ENCODE results near the gene SLC7A14. TPM values are rescaled to one million over a fixed set of nuclear protein-coding genes. Genes with fewer than 3 reads are reported as not detected.

SLC7A14 gene
- polyA plus RNA-seq, 1 experiment: 0.60 TPM

DNA sequence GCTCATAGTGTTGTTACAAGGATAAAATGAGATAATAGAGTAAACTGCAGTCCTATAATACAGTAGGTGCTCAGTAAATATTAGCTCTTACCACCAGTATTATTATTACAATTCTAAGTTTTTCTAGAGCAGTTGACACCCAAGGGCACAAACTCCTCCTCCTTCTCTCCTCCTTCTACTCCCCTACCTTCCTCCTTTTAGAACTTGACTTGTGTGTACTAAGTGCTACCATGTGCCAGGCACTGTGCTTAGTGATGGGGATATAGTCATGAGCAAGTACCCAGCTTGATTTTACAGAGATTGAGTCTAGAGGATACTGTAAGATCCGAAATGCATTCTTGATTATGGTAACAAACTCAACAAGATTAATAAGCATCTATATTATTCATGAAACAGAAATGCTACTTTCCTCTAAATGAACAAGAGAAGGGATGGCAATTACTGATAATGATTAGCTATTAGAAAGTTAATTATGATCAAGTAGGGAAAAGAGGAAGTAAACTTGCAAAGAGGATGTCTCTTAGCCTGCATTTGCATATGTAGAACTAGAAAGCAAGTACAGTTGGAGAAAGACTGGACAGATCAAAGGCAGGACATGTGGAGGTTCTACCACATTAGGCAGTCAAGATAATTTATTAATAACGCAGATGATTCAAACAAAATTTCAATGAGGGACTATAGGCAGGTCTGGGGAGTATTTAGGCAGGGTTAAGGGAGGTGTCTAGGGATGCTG is 94.9 kb downstream of the SLC7A14 start:
- ChIA-PET POLR2A (no interaction called here), CTCF (no interaction called here)

GRCh38 chr3:170488802-170489201 is 97.1 kb downstream of the SLC7A14 start:
- Histone ChIP-seq H3K36me3 (ENCODE audit: control insufficient read depth, insufficient read depth, low read length) (no peaks in the 10 kb centered on the region), H3K4me3 (ENCODE audit: low read depth, low read length) (no peak overlapping the region), H3K27me3 (ENCODE audit: control insufficient read depth, insufficient read depth, low read length) (peaks cover 2% of the 10 kb centered on the region; the same call in 1 of the 2 replicates)
- no peak for DNase-seq (ENCODE audit: low read depth)
- POLR2A ChIA-PET: no interaction called here
- CTCF ChIA-PET: interaction anchor here (0.6 kb wide), 1 partner anchor 135 kb away, joined by 4 read pairs; no protein-coding TSS in a partner anchor
- peak; percentile 31; the same call in 1 of the 2 replicates for TF ChIP-seq CTCF (IDR thresholded peaks at IDR 0.05; ENCODE audit: insufficient read depth, low read depth, low read length)

More for the DNA sequence above, 94.9 kb downstream of the SLC7A14 start:
- TF ChIP-seq CTCF (IDR thresholded peaks at IDR 0.05; ENCODE audit: insufficient read depth, low read depth, low read length): no peak
- Histone ChIP-seq H3K27me3 (ENCODE audit: control insufficient read depth, insufficient read depth, low read length) (peaks cover 2% of the 10 kb centered on the region; the same call in 1 of the 2 replicates), H3K36me3 (ENCODE audit: control insufficient read depth, insufficient read depth, low read length) (no peaks in the 10 kb centered on the region), H3K4me3 (ENCODE audit: low read depth, low read length) (no peak overlapping the region)
- DNase-seq (ENCODE audit: low read depth): no peak

DNA sequence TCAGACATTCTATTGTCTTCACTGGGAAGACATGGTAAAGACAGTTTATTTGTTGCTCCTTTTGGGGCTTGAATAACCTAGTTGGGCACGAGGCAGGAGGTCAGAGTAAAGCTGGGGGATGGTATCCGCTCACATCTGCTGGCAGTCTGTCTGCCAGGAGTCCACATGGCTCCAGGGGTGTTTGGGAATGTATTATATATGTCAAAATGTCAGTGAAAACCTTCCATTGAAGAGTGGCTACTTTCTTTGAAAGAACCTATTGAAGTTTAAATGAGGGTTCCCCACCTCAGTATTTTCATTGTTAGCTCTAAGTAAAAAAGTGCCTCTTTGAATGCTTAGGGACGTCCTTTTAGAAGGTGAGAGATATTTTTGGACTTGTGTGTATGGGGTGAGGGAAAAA is 98.8 kb downstream of the SLC7A14 start:
- POLR2A ChIA-PET: no interaction called here

DNA sequence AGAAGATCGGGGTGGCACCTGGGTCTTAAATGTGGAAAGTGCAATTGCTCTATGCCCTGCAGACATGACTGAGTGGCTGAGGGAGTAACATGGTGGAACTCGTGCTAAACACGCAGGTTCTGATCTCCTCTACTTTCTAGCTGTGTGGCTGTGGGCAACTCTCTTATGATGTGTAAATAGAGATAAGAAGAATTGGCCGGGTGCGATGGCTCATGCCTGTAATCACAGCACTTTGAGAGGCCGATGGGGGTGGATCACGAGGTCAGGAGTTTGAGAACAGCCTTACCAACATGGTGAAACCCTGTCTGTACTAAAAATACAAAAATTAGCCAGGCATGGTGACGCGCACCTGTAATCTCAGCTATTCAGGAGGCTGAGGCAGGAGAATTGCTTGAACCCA is 99.5 kb downstream of the SLC7A14 start:
- TF ChIP-seq CTCF (IDR thresholded peaks at IDR 0.05; ENCODE audit: insufficient read depth, low read depth, low read length): no peak
- POLR2A ChIA-PET: no interaction called here
- CTCF ChIA-PET: interaction anchor here (1.6 kb wide), 2 partner anchors 13 to 323 kb away, joined by 4 to 7 read pairs; no protein-coding TSS in a partner anchor
- Histone ChIP-seq H3K4me3 (ENCODE audit: low read depth, low read length) (no peak overlapping the region), H3K36me3 (ENCODE audit: control insufficient read depth, insufficient read depth, low read length) (no peaks in the 10 kb centered on the region; the same call in 1 of the 2 replicates), H3K27me3 (ENCODE audit: control insufficient read depth, insufficient read depth, low read length) (peaks cover 2% of the 10 kb centered on the region; the same call in 1 of the 2 replicates)
- no peak for DNase-seq (ENCODE audit: low read depth)

More for the DNA sequence above, 98.8 kb downstream of the SLC7A14 start:
- Histone ChIP-seq H3K27me3 (ENCODE audit: control insufficient read depth, insufficient read depth, low read length) (peaks cover 2% of the 10 kb centered on the region; the same call in 1 of the 2 replicates), H3K4me3 (ENCODE audit: low read depth, low read length) (no peak overlapping the region), H3K36me3 (ENCODE audit: control insufficient read depth, insufficient read depth, low read length) (no peaks in the 10 kb centered on the region)
- no peak for TF ChIP-seq CTCF (IDR thresholded peaks at IDR 0.05; ENCODE audit: insufficient read depth, low read depth, low read length)
- no peak for DNase-seq (ENCODE audit: low read depth)
- CTCF ChIA-PET: interaction anchor here (0.7 to 1.6 kb wide), 3 partner anchors 11 to 64 kb away, joined by 3 to 7 read pairs (median 4); no protein-coding TSS in a partner anchor

- peaks cover 2% of the 10 kb centered on the region; the same call in 1 of the 2 replicates for H3K27me3 ChIP-seq (ENCODE audit: control insufficient read depth, insufficient read depth, low read length)
- no peak for TF ChIP-seq CTCF (IDR thresholded peaks at IDR 0.05; ENCODE audit: insufficient read depth, low read depth, low read length)
- no peaks in the 10 kb centered on the region; the same call in 1 of the 2 replicates for H3K36me3 ChIP-seq (ENCODE audit: control insufficient read depth, insufficient read depth, low read length)
- no peak for DNase-seq (ENCODE audit: low read depth)
- no peak overlapping the region for H3K4me3 ChIP-seq (ENCODE audit: low read depth, low read length)
- POLR2A ChIA-PET: no interaction called here
- CTCF ChIA-PET: interaction anchor here (0.6 to 1.6 kb wide), 4 partner anchors 8 to 324 kb away, joined by 3 to 4 read pairs (median 4); no protein-coding TSS in a partner anchor
Observed at GRCh38 chr3:170485696-170486095, 100.2 kb downstream of the SLC7A14 start.
